K562 (cell line): ENCODE results near the gene MBNL1. TPM values are rescaled to one million over a fixed set of nuclear protein-coding genes. Genes with fewer than 3 reads are reported as not detected.

ENCODE experiments used
- ATAC-seq: fragments of 200-7000 bp; cut with Tn5 transposase; 3 replicates; pipeline ENCODE4 v1.9.1; 2020; ENCODE audit warnings: moderate library complexity
- BruUV-seq: library from RNA; stranded (reverse); fragments of 400-500 nt; replicated peaks from 2 replicates; lab custom pipeline; 2021; lab: Mats Ljungman, UMichigan
- CTCF ChIA-PET: fragments of 300-600 bp; formaldehyde crosslinking; extraction: SDS; loops from one replicate; lab custom pipeline; 2021; ENCODE audit warnings: low intra/inter-chr PET ratio; lab: Yijun Ruan, JAX
- POLR2A ChIA-PET: fragments of 300-600, 350-650 bp; sonication (Branson Sonifier 250); formaldehyde crosslinking; extraction: SDS; loops from one replicate; lab custom pipeline; 2021; ENCODE audit warnings: antibody characterized with exemption, inconsistent platforms; lab: Yijun Ruan, JAX
- DNase-seq, 4 experiments: peaks; one replicate each; pipeline versions ENCODE4 v3.0.0 to v3.0.0-alpha.2; 2011 to 2018; ENCODE audit warnings: low spot score in 3 of 4, mixed read lengths in 3 of 4; ENCODE audit errors: extremely low read depth in 1 of 4
- FAIRE-seq: peaks from 2 replicates; lab custom pipeline; 2011; peaks lifted over from hg19 to GRCh38; lab: Jason Lieb, UNC
- H2AFZ ChIP-seq: 2 replicates; pipeline ENCODE4 v1.6.0; 2011; ENCODE audit warnings: low read depth, low read length, control low read depth, inconsistent platforms
- H3K27ac ChIP-seq: fragments of 200-600 bp; 3 replicates; pipeline ENCODE4 v1.8.0; 2011; ENCODE audit warnings: low read depth, mild to moderate bottlenecking, control low read depth, inconsistent platforms, low read length, moderate library complexity, mixed read lengths; ENCODE audit errors: extremely low read depth
- H3K27me3 ChIP-seq, 2 experiments: fragments of 300-600 bp in 1 of 2; 2 replicates in 1 of 2; 3 replicates in 1 of 2; pipeline versions ENCODE4 v1.6.0 to v1.8.0; 2011; ENCODE audit warnings: inconsistent platforms in 2 of 2, low read length in 2 of 2, mild to moderate bottlenecking in 1 of 2, mixed read lengths in 1 of 2, moderate library complexity in 1 of 2; ENCODE audit not compliant: control insufficient read depth in 2 of 2, insufficient read depth in 2 of 2
- H3K36me3 ChIP-seq: fragments of 300-600 bp; 3 replicates; pipeline ENCODE4 v1.8.0; 2011; ENCODE audit warnings: mild to moderate bottlenecking, low read length, inconsistent platforms; ENCODE audit not compliant: control insufficient read depth, insufficient read depth
- H3K4me1 ChIP-seq, 2 experiments: fragments of 200-600 bp in 1 of 2; replicated peaks in 1 of 2; 2 replicates in 1 of 2; 3 replicates in 1 of 2; pipeline versions ENCODE4 v1.5.1 to v1.8.0; 2011; ENCODE audit warnings: inconsistent platforms in 2 of 2, low read length in 2 of 2, mild to moderate bottlenecking in 1 of 2, mixed read lengths in 1 of 2, moderate library complexity in 1 of 2; ENCODE audit not compliant: control insufficient read depth in 2 of 2, insufficient read depth in 2 of 2
- H3K4me2 ChIP-seq: 2 replicates; pipeline ENCODE4 v1.6.1; 2011; ENCODE audit warnings: low read length, control low read depth, inconsistent platforms, mixed read lengths; ENCODE audit not compliant: insufficient read depth
- H3K4me3 ChIP-seq: fragments of 200-600 bp; sonication (generic), shearing (Covaris generic); 2 replicates; pipeline ENCODE4 v1.5.1; 2016; ENCODE audit warnings: control low read depth, inconsistent platforms
- H3K79me2 ChIP-seq: fragments of 200-600 bp; 3 replicates; pipeline ENCODE4 v1.8.0; 2011; ENCODE audit warnings: low read length, inconsistent platforms; ENCODE audit not compliant: control insufficient read depth, insufficient read depth
- H3K9ac ChIP-seq, 2 experiments: 2 replicates each; pipeline versions ENCODE4 v1.6.0 to v1.6.1; 2011; ENCODE audit warnings: low read depth in 2 of 2, low read length in 2 of 2, control low read depth in 1 of 2, inconsistent platforms in 1 of 2, mild to moderate bottlenecking in 1 of 2, mixed read lengths in 1 of 2; ENCODE audit not compliant: insufficient read depth in 1 of 2
- H3K9me1 ChIP-seq: one replicate; pipeline ENCODE4 v1.6.0; 2011; ENCODE audit warnings: inconsistent platforms, mild to moderate bottlenecking, low read length, moderate library complexity; ENCODE audit not compliant: control insufficient read depth, insufficient read depth
- H3K9me3 ChIP-seq: replicated peaks from 2 replicates; pipeline ENCODE4 v1.5.1; 2011; ENCODE audit warnings: low read depth, low read length, inconsistent platforms; ENCODE audit not compliant: control insufficient read depth, insufficient read depth
- H4K20me1 ChIP-seq: replicated peaks from 2 replicates; pipeline ENCODE4 v1.6.1; 2011; ENCODE audit warnings: low read length, inconsistent platforms, mixed read lengths; ENCODE audit not compliant: control insufficient read depth, insufficient read depth
- BRF2 ChIP-seq: IDR thresholded peaks from 3 replicates; pipeline ENCODE4 v1.6.1; 2011; ENCODE audit warnings: borderline replicate concordance, mild to moderate bottlenecking; ENCODE audit not compliant: insufficient read length, insufficient read depth
- CHCHD3 ChIP-seq: fragments of 250-450 bp; sonication (Bioruptor Pico); IDR thresholded peaks from 2 replicates; pipeline ENCODE4 v2.1.2; 2022; ENCODE audit warnings: mild to moderate bottlenecking
- FOXK2 ChIP-seq, 2 experiments: fragments of 450-650 bp; IDR thresholded peaks in 1 of 2; conservative IDR thresholded peaks in 1 of 2; 2 replicates each; pipeline ENCODE4 v1.6.1; 2016; ENCODE audit warnings: low read depth in 2 of 2, mild to moderate bottlenecking in 1 of 2
- GABPA ChIP-seq: fragments of 200-800 bp; sonication (Bioruptor generic); conservative IDR thresholded peaks from 2 replicates; pipeline ENCODE4 v1.6.1; 2016; ENCODE audit warnings: low read depth, missing genetic modification characterization, missing compliant biosample characterization
- GABPB2 ChIP-seq: fragments of 250-450 bp; sonication (Bioruptor Pico); conservative IDR thresholded peaks from 2 replicates; pipeline ENCODE4 v1.5.1; 2021; ENCODE audit warnings: mild to moderate bottlenecking
- HES1 ChIP-seq: fragments of 450-650 bp; IDR thresholded peaks from 2 replicates; pipeline ENCODE4 v1.6.1; 2016; ENCODE audit warnings: low read depth, mild to moderate bottlenecking, moderate library complexity
- HNRNPK ChIP-seq: fragments of 200-400 bp; formaldehyde crosslinking; IDR thresholded peaks from one replicate; pipeline ENCODE4 v1.6.1; 2018; ENCODE audit warnings: mild to moderate bottlenecking, low read depth, low read length; ENCODE audit not compliant: poor library complexity, severe bottlenecking
- HOXB6 ChIP-seq: fragments of 250-450 bp; sonication (Bioruptor Pico); IDR thresholded peaks from 2 replicates; pipeline ENCODE4 v1.5.1; 2022; ENCODE audit warnings: mild to moderate bottlenecking, borderline replicate concordance
- ILK ChIP-seq: fragments of 450-650 bp; IDR thresholded peaks from 2 replicates; pipeline ENCODE4 v1.6.1; 2016; ENCODE audit warnings: missing genetic modification characterization, low read depth, mild to moderate bottlenecking, missing compliant biosample characterization, moderate library complexity, borderline replicate concordance
- KLF13 ChIP-seq: fragments of 450-650 bp; IDR thresholded peaks from 2 replicates; pipeline ENCODE4 v1.6.1; 2016; ENCODE audit warnings: missing genetic modification characterization, low read depth, mild to moderate bottlenecking, missing compliant biosample characterization, moderate library complexity, borderline replicate concordance
- MYC ChIP-seq, 2 experiments: fragments of 250-450 bp in 1 of 2; sonication (Bioruptor Pico) in 1 of 2; IDR thresholded peaks; 2 replicates each; pipeline versions ENCODE4 v1.5.1 to v1.6.1; 2012 to 2021; ENCODE audit warnings: low read depth in 2 of 2, borderline replicate concordance in 1 of 2, improper control_type of control experiment in 1 of 2, low read length in 1 of 2, mild to moderate bottlenecking in 1 of 2, moderate library complexity in 1 of 2
- NCOA2 ChIP-seq, 2 experiments: fragments of 450-650 bp; IDR thresholded peaks; 2 replicates each; pipeline ENCODE4 v1.6.1; 2018; ENCODE audit warnings: mild to moderate bottlenecking in 2 of 2, moderate library complexity in 1 of 2; ENCODE audit not compliant: partially characterized antibody in 2 of 2
- PHB ChIP-seq: fragments of 250-450 bp; sonication (Bioruptor Pico); IDR thresholded peaks from 2 replicates; pipeline ENCODE4 v1.5.0; 2021
- PTBP1 ChIP-seq: fragments of 200-400 bp; formaldehyde crosslinking; IDR thresholded peaks from 2 replicates; pipeline ENCODE4 v1.6.1; 2017; ENCODE audit warnings: low read depth, low read length
- RB1 ChIP-seq: fragments of 450-650 bp; IDR thresholded peaks from 2 replicates; pipeline ENCODE4 v1.6.1; 2017; ENCODE audit warnings: low read depth, mild to moderate bottlenecking
- RBM22 ChIP-seq: fragments of 200-400 bp; formaldehyde crosslinking; IDR thresholded peaks from 2 replicates; pipeline ENCODE4 v1.6.1; 2018; ENCODE audit warnings: low read length, low read depth; ENCODE audit not compliant: poor library complexity, severe bottlenecking
- SAFB ChIP-seq: fragments of 200-400 bp; formaldehyde crosslinking; IDR thresholded peaks from 2 replicates; pipeline ENCODE4 v1.6.1; 2017; ENCODE audit warnings: low read depth, low read length, borderline replicate concordance
- TAL1 ChIP-seq: fragments of 450-650 bp; IDR thresholded peaks from 2 replicates; pipeline ENCODE4 v1.6.1; 2016; ENCODE audit warnings: mild to moderate bottlenecking
- ZNF232 ChIP-seq: sonication (generic); formaldehyde crosslinking; IDR thresholded peaks from 2 replicates; pipeline ENCODE4 v1.8.0; 2022; ENCODE audit warnings: mild to moderate bottlenecking, missing genetic modification reagents
- ZNF395 ChIP-seq: fragments of 200-800 bp; sonication (Bioruptor generic); IDR thresholded peaks from 2 replicates; pipeline ENCODE4 v1.6.1; 2017; ENCODE audit warnings: missing genetic modification characterization, missing compliant biosample characterization
- WGBS: fragments of 100-300 bp; shearing (Covaris generic); methylation state at CpG from one replicate; pipeline ENCODE4 v1.1.6; 2016; ENCODE audit warnings: low coverage, mixed read lengths; ENCODE audit not compliant: insufficient coverage; ENCODE audit errors: missing lambda C conversion rate; 5-methylcytosine and 5-hydroxymethylcytosine counted together
- in situ Hi-C: fragments of 300-500 bp; cut with MboI; formaldehyde crosslinking; loops from 4 replicates; pipeline ENCODE4 v1.15.0; 2018; ENCODE audit warnings: inconsistent platforms, mixed read lengths
- intact Hi-C: fragments of 100-400 bp; cut with micrococcal nuclease; formaldehyde crosslinking; loops from 2 replicates; pipeline ENCODE4 v1.14.2; 2022
- polyA plus RNA-seq, 8 experiments: library from polyadenylated mRNA; depleted of rRNA in 4 of 8; stranded (reverse) in 5 of 8; unstranded in 3 of 8; fragments of >200 nt; fragmentation: Nextera tagmentation in 2 of 8; fragmentation: Illumina TruSeq in 1 of 8; extraction: Ambion mirVana in 2 of 8; extraction: Trizol in 1 of 8; gene quantifications; 2 replicates each; pipeline versions ENCODE4 v1.2.1 to v1.2.3, GENCODE V29; 2011 to 2014; ENCODE audit warnings: inconsistent platforms in 1 of 8, missing spikeins in 1 of 8
- total RNA-seq, 7 experiments: library from RNA; depleted of rRNA in 6 of 7; stranded (reverse); fragments of >200 nt in 6 of 7; fragmentation: Illumina TruSeq in 2 of 7; extraction: Trizol in 2 of 7; gene quantifications; 2 replicates each; pipeline versions ENCODE4 v1.2.1 to v1.2.3, GENCODE V29; 2011 to 2021; ENCODE audit warnings: low replicate concordance in 1 of 7

Gene MBNL1
- total and polyA plus RNA-seq, 9 of the 15 experiments (the other 6 are each of a cell fraction or from before 2014, with no cell fraction given) = 70.3 to 243 (median 220) TPM

GRCh38 chr3:152222327-152222726 is 46.4 kb upstream of the MBNL1 start:
- Histone ChIP-seq H3K9ac (no peak overlapping the region), H3K4me3 (no peak overlapping the region), H3K36me3 (no peaks in the 10 kb centered on the region), H3K4me2 (no peak overlapping the region), H3K9me3 (no peaks in the 10 kb centered on the region), H3K27ac (no peak overlapping the region), H4K20me1 (no peaks in the 10 kb centered on the region), H3K4me1 (peaks cover 0 to 3% of the 10 kb centered on the region in 2 experiments; a peak in 2 of 5 replicates), H2AFZ (peak overlapping the region; percentile 22; the same call in 1 of the 2 replicates), H3K27me3 (no peaks in the 10 kb centered on the region), H3K79me2 (no peaks in the 10 kb centered on the region), H3K9me1 (no peaks in the 10 kb centered on the region)
- intact Hi-C loops = no loop called here
- ChIA-PET CTCF (no interaction called here), POLR2A (interaction anchor here (1.0 kb wide), 2 partner anchors 11 to 102 kb away, joined by 3 to 4 read pairs; no protein-coding TSS in a partner anchor)
- 32% methylated on average over 2 of the region's 2 CpGs for WGBS
- DNase-seq = no peak
- no peak for TF ChIP-seq PHB (CRISPR knock-in tag)
- no peak for TF ChIP-seq TAL1
- no peak for TF ChIP-seq BRF2
- no peak for TF ChIP-seq HOXB6 (CRISPR knock-in tag)
- no peak for TF ChIP-seq SAFB
- TF ChIP-seq MYC (IDR thresholded peaks at IDR 0.05; ENCODE audit: low read depth, low read length) = no peak
- TF ChIP-seq MYC (CRISPR knock-in tag; IDR thresholded peaks at IDR 0.05; ENCODE audit: borderline replicate concordance, low read depth) = no peak
- no peak for TF ChIP-seq ZNF232 (CRISPR knock-in tag)
- no peak for TF ChIP-seq HNRNPK
- TF ChIP-seq NCOA2 (IDR thresholded peaks at IDR 0.05; ENCODE audit: partially characterized antibody in 2 of 2) = no peak
- TF ChIP-seq RB1 = no peak
- no peak for TF ChIP-seq HES1
- no peak for TF ChIP-seq ZNF395 (CRISPR knock-in tag)
- TF ChIP-seq KLF13 (tag) = no peak
- no peak for TF ChIP-seq GABPA
- TF ChIP-seq RBM22 = no peak
- TF ChIP-seq CHCHD3 (CRISPR knock-in tag) = no peak
- no peak for TF ChIP-seq GABPB2 (CRISPR knock-in tag)
- TF ChIP-seq PTBP1 = no peak
- TF ChIP-seq FOXK2 (conservative IDR thresholded peaks at IDR 0.05 in 1 of 2, IDR thresholded peaks at IDR 0.05 in 1 of 2; ENCODE audit: low read depth in 2 of 2) = no peak
- TF ChIP-seq ILK = no peak
- in situ Hi-C loops = no loop called here
- ATAC-seq = no peak; the same call in 1 of the 3 replicates
- no TSS peak for BruUV-seq
- FAIRE-seq = peak; percentile 51
